ENCODE data around the gene CCND3. TPM values are rescaled to one million over a fixed set of nuclear protein-coding genes. Genes with fewer than 3 reads are reported as not detected.

The CCND3 gene
- total and polyA plus RNA-seq, 2 of the 13 experiments (the other 11 are each of a cell fraction or from before 2014, with no cell fraction given): 4.3 to 7.2 TPM

GRCh38 chr6:41920921-41921711 is 20.5 kb downstream of the CCND3 start, which contains the start of the genes BYSL and MED20 (continued):
- TF ChIP-seq AKNA (CRISPR knock-in tag; IDR thresholded peaks at IDR 0.05; ENCODE audit: borderline replicate concordance) (peak; percentile 23; the same call in 1 of the 2 replicates), DPF2 (CRISPR knock-in tag; IDR thresholded peaks at IDR 0.05; ENCODE audit: borderline replicate concordance, low read depth) (no peak), GFI1 (CRISPR knock-in tag; IDR thresholded peaks at IDR 0.05; ENCODE audit: borderline replicate concordance) (no peak; the same call in 1 of the 2 replicates), ETS1 (CRISPR knock-in tag; IDR thresholded peaks at IDR 0.05) (no peak), HHEX (CRISPR knock-in tag; IDR thresholded peaks at IDR 0.05) (no peak), CCDC6 (CRISPR knock-in tag; IDR thresholded peaks at IDR 0.05) (peak; percentile 90; the same call in 1 of the 2 replicates), ZFP1 (CRISPR knock-in tag; IDR thresholded peaks at IDR 0.05) (no peak), GATA4 (IDR thresholded peaks at IDR 0.05; ENCODE audit: borderline replicate concordance, low read depth) (no peak), SRSF9 (IDR thresholded peaks at IDR 0.05; ENCODE audit: borderline replicate concordance, insufficient read depth, low read depth, low read length, poor library complexity, severe bottlenecking) (no peak), CEBPZ (IDR thresholded peaks at IDR 0.05; ENCODE audit: low read length) (no peak), ZC3H4 (CRISPR knock-in tag; IDR thresholded peaks at IDR 0.05; ENCODE audit: borderline replicate concordance) (no peak; the same call in 1 of the 2 replicates), SIN3B (IDR thresholded peaks at IDR 0.05; ENCODE audit: low read length) (peak; percentile 92), ZFP82 (CRISPR knock-in tag; IDR thresholded peaks at IDR 0.05; ENCODE audit: borderline replicate concordance) (0 out of 2 replicates have a peak, but pooled peaks have one; percentile 53), SIX1 (CRISPR knock-in tag; IDR thresholded peaks at IDR 0.05; ENCODE audit: borderline replicate concordance) (no peak), ONECUT2 (CRISPR knock-in tag; IDR thresholded peaks at IDR 0.05) (0 out of 2 replicates have a peak, but pooled peaks have one; percentile 33), ZNF230 (CRISPR knock-in tag; IDR thresholded peaks at IDR 0.05) (peak; percentile 66; the same call in 1 of the 2 replicates), ZBTB44 (CRISPR knock-in tag; IDR thresholded peaks at IDR 0.05) (0 out of 2 replicates have a peak, but pooled peaks have one; percentile 29)
